Astrocyte (in vitro differentiated cells and primary cell): ENCODE measurements around the gene CTCFL. TPM values are rescaled to one million over a fixed set of nuclear protein-coding genes. Genes with fewer than 3 reads are reported as not detected.

ENCODE experiments used
- DNase-seq: peaks from one replicate; pipeline ENCODE4 v3.0.0-alpha.2; 2010; ENCODE audit warnings: low read depth
- FAIRE-seq: peaks from 2 replicates; lab custom pipeline; 2011; peaks lifted over from hg19 to GRCh38; lab: Jason Lieb, UNC
- H2AFZ ChIP-seq: 2 replicates; pipeline ENCODE4 v1.6.0; 2012; ENCODE audit warnings: low read depth, low read length, inconsistent platforms
- H3K27ac ChIP-seq: 2 replicates; pipeline ENCODE4 v1.5.1; 2011; ENCODE audit warnings: low read depth, low read length, inconsistent platforms
- H3K27me3 ChIP-seq: 2 replicates; pipeline ENCODE4 v1.6.0; 2011; ENCODE audit warnings: low read length, inconsistent platforms; ENCODE audit not compliant: insufficient read depth
- H3K36me3 ChIP-seq: 2 replicates; pipeline ENCODE4 v1.5.1; 2011; ENCODE audit warnings: low read length, inconsistent platforms; ENCODE audit not compliant: insufficient read depth
- H3K4me1 ChIP-seq: 2 replicates; pipeline ENCODE4 v1.5.1; 2011; ENCODE audit warnings: low read length, inconsistent platforms; ENCODE audit not compliant: insufficient read depth
- H3K4me2 ChIP-seq: 2 replicates; pipeline ENCODE4 v1.6.0; 2012; ENCODE audit warnings: low read length, inconsistent platforms
- H3K4me3 ChIP-seq: 2 replicates; pipeline ENCODE4 v1.5.1; 2011; ENCODE audit warnings: low read depth, mild to moderate bottlenecking, low read length, inconsistent platforms; ENCODE audit not compliant: insufficient read depth
- H3K79me2 ChIP-seq: 2 replicates; pipeline ENCODE4 v1.6.0; 2012; ENCODE audit warnings: mild to moderate bottlenecking, low read length, inconsistent platforms; ENCODE audit not compliant: insufficient read depth
- H3K9ac ChIP-seq: 2 replicates; pipeline ENCODE4 v1.6.0; 2012; ENCODE audit warnings: mild to moderate bottlenecking, low read length, inconsistent platforms
- H3K9me3 ChIP-seq: 2 replicates; pipeline ENCODE4 v1.5.1; 2012; ENCODE audit warnings: low read depth, mild to moderate bottlenecking, low read length, inconsistent platforms; ENCODE audit not compliant: insufficient read depth
- H4K20me1 ChIP-seq: 2 replicates; pipeline ENCODE4 v1.6.0; 2012; ENCODE audit warnings: low read length, inconsistent platforms; ENCODE audit not compliant: insufficient read depth
- H3K27ac Mint-ChIP-seq: one replicate; pipeline ENCODE4 v1.8.0; 2021; ENCODE audit warnings: mild to moderate bottlenecking, mixed read lengths; ENCODE audit not compliant: unreplicated experiment
- H3K27me3 Mint-ChIP-seq: one replicate; pipeline ENCODE4 v1.8.0; 2021; ENCODE audit warnings: low read depth, mixed read lengths; ENCODE audit not compliant: unreplicated experiment
- H3K36me3 Mint-ChIP-seq: one replicate; pipeline ENCODE4 v1.8.0; 2021; ENCODE audit warnings: low read depth, mixed read lengths; ENCODE audit not compliant: unreplicated experiment
- H3K4me1 Mint-ChIP-seq: one replicate; pipeline ENCODE4 v1.8.0; 2021; ENCODE audit warnings: low read depth, mixed read lengths; ENCODE audit not compliant: unreplicated experiment
- H3K4me3 Mint-ChIP-seq: one replicate; pipeline ENCODE4 v1.8.0; 2021; ENCODE audit warnings: mild to moderate bottlenecking, moderate library complexity, mixed read lengths; ENCODE audit not compliant: unreplicated experiment
- H3K9me3 Mint-ChIP-seq: one replicate; pipeline ENCODE4 v1.8.0; 2021; ENCODE audit warnings: mild to moderate bottlenecking, mixed read lengths; ENCODE audit not compliant: unreplicated experiment
- EZH2 ChIP-seq: IDR thresholded peaks from 2 replicates; pipeline ENCODE4 v1.6.1; 2012; ENCODE audit warnings: mild to moderate bottlenecking, low read length, inconsistent platforms; ENCODE audit not compliant: insufficient read depth
- total RNA-seq: library from RNA; stranded (reverse); gene quantifications from 2 replicates; pipeline ENCODE4 v1.2.1, GENCODE V29; 2021
- TF ChIP-seq, protein P1 (sequence below): IDR thresholded peaks from 2 replicates; pipeline ENCODE4 v1.5.1; 2011; ENCODE audit warnings: low read depth, mild to moderate bottlenecking, inconsistent platforms, low read length, moderate library complexity; ENCODE audit not compliant: insufficient read depth

Gene CTCFL
- total RNA-seq, 1 donor from 2014 or later: not detected

- Histone ChIP-seq H2AFZ (no peak overlapping the region), H3K9ac (no peak overlapping the region), H3K9me3 (no peaks in the 10 kb centered on the region), H3K27ac (no peak overlapping the region), H3K4me3 (no peak overlapping the region), H3K27me3 (peaks cover 25% of the 10 kb centered on the region), H3K79me2 (no peaks in the 10 kb centered on the region), H3K36me3 (no peaks in the 10 kb centered on the region), H4K20me1 (no peaks in the 10 kb centered on the region), H3K4me1 (no peaks in the 10 kb centered on the region), H3K4me2 (no peak overlapping the region)
- H3K27ac Mint-ChIP-seq: no peak overlapping the region
- no peaks in the 10 kb centered on the region for H3K4me1 Mint-ChIP-seq
- TF ChIP-seq, protein P1, sequence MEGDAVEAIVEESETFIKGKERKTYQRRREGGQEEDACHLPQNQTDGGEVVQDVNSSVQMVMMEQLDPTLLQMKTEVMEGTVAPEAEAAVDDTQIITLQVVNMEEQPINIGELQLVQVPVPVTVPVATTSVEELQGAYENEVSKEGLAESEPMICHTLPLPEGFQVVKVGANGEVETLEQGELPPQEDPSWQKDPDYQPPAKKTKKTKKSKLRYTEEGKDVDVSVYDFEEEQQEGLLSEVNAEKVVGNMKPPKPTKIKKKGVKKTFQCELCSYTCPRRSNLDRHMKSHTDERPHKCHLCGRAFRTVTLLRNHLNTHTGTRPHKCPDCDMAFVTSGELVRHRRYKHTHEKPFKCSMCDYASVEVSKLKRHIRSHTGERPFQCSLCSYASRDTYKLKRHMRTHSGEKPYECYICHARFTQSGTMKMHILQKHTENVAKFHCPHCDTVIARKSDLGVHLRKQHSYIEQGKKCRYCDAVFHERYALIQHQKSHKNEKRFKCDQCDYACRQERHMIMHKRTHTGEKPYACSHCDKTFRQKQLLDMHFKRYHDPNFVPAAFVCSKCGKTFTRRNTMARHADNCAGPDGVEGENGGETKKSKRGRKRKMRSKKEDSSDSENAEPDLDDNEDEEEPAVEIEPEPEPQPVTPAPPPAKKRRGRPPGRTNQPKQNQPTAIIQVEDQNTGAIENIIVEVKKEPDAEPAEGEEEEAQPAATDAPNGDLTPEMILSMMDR: no peak
- TF ChIP-seq EZH2: no peak
- no peaks in the 10 kb centered on the region for H3K36me3 Mint-ChIP-seq
- peaks cover 80% of the 10 kb centered on the region for H3K27me3 Mint-ChIP-seq
- FAIRE-seq (no peak), DNase-seq (no peak)
- peaks cover 11% of the 10 kb centered on the region for H3K9me3 Mint-ChIP-seq
- no peak overlapping the region for H3K4me3 Mint-ChIP-seq
Observed at GRCh38 chr20:57561356-57562279, 36.7 kb upstream of the CTCFL start.

GRCh38 chr20:57560554-57561355 is 35.8 kb upstream of the CTCFL start, which contains the start of gene PCK1:
Gene PCK1, plus strand, starts transcription at chr20:57561110. Its CDS starts 302 bp downstream, at chr20:57561412.
- FAIRE-seq: no peak
- Mint-ChIP-seq H3K27me3 (peaks cover 78% of the 10 kb centered on the region), H3K27ac (no peak within 1 kb of the TSS)

More at GRCh38 chr20:57560554-57561355, 35.8 kb upstream of the CTCFL start, which contains the start of gene PCK1:
- Histone ChIP-seq H3K4me1 (no peaks in the 10 kb centered on the region), H3K4me3 (no peak within 1 kb of the TSS), H3K79me2 (no peaks in the 10 kb centered on the region), H3K27me3 (peaks cover 29% of the 10 kb centered on the region), H2AFZ (no peak within 1 kb of the TSS), H3K4me2 (no peak within 1 kb of the TSS), H3K9me3 (no peaks in the 10 kb centered on the region), H3K9ac (no peak within 1 kb of the TSS), H3K36me3 (no peaks in the 10 kb centered on the region), H4K20me1 (no peaks in the 10 kb centered on the region), H3K27ac (no peak within 1 kb of the TSS)
- H3K4me1 Mint-ChIP-seq: peaks cover 5% of the 10 kb centered on the region
- H3K9me3 Mint-ChIP-seq: peaks cover 13% of the 10 kb centered on the region
- no peaks in the 10 kb centered on the region for H3K36me3 Mint-ChIP-seq
- TF ChIP-seq EZH2: no peak
- TF ChIP-seq, protein P1: no peak
- no peak within 1 kb of the TSS for H3K4me3 Mint-ChIP-seq
- DNase-seq: no peak
